Natural killer cell treated with Interleukin-12 subunit alpha and Interleukin-12 subunit beta and Interleukin-15 and Interleukin-18, amount 100 ng/mL, for 72 hours (primary cell): ENCODE results near the gene CXCL1. TPM values are rescaled to one million over a fixed set of nuclear protein-coding genes. Genes with fewer than 3 reads are reported as not detected.
A peak's percentile ranks its signal among the peaks of the same experiment; 100 is the strongest.
"Not testable (repeated sequence)": the region's sequence is repeated elsewhere in the genome, so short reads cannot be mapped to it uniquely, and the experiment has no call there.

Experiments
- ATAC-seq, 2 donors: fragments of 150-1000 bp; cut with Tn5 transposase in 1 of 2; sonication (Bioruptor Pico), chemical (Tn5 transposase) in 1 of 2; 2 replicates each; pipeline ENCODE4 v1.10.0; 2021
- DNase-seq: peaks from one replicate; pipeline ENCODE4 v3.0.0; 2022; ENCODE audit warnings: low spot score
- H3K27ac Mint-ChIP-seq, 2 donors: 1 replicate in 1 of 2; 2 replicates in 1 of 2; pipeline ENCODE4 v1.8.0; 2022; ENCODE audit warnings: mixed read lengths in 2 of 2, mild to moderate bottlenecking in 1 of 2, moderate library complexity in 1 of 2
- H3K27me3 Mint-ChIP-seq, 2 donors: 1 replicate in 1 of 2; 2 replicates in 1 of 2; pipeline ENCODE4 v1.8.0; 2022; ENCODE audit warnings: mixed read lengths in 2 of 2
- H3K36me3 Mint-ChIP-seq: one replicate; pipeline ENCODE4 v1.8.0; 2022; ENCODE audit warnings: mixed read lengths
- H3K4me1 Mint-ChIP-seq, 2 donors: 1 replicate in 1 of 2; 2 replicates in 1 of 2; pipeline ENCODE4 v1.8.0; 2022; ENCODE audit warnings: low read depth in 2 of 2, mixed read lengths in 2 of 2, mild to moderate bottlenecking in 1 of 2
- H3K4me3 Mint-ChIP-seq: one replicate; pipeline ENCODE4 v1.8.0; 2022; ENCODE audit warnings: mixed read lengths
- H3K9me3 Mint-ChIP-seq: 2 replicates; pipeline ENCODE4 v1.8.0; 2022; ENCODE audit warnings: mixed read lengths
- total RNA-seq, 2 donors: library from RNA; stranded (reverse); gene quantifications; one replicate each; pipeline ENCODE4 v1.2.3, GENCODE V29; 2022

Gene CXCL1
- total RNA-seq, 2 donors from 2014 or later, result 0.78 TPM; not detected in 1

DNA sequence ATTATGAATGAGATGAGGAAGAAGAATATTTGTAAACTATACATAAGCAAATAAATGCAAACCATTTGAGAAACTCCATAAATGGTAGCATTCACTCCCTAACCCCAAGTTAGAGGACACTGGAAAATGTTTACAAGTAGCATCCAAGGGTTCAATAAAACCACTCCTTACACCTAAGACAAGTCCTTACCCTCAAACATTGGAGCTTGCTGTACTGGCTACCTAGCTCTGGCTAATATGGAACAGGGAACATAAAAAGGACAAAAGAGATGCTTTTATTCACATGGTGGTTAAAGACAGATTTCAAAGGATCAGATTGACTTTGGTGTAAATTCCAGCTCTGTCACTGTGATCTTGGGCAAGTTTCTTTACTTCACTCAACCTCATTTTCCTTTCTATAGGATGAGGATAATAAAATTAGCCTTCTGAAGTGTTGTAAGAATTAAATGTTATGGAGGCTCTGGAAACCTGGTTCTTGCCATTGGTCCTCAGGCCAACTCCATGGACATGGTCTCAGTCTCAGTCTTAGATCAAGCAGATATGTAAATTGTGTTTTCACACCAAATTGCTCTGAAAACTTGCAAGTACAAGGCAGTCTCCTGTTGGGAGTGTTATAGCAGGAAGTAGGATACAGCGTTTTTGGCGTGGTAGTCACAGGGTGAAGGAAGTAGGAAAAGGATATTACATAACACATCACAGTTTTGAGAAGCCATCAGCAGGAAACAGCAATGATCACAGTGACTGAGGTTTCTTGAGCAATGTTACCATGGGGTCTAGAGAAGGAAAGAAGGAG lies 3.3 kb downstream of the CXCL1 start:
- DNase-seq (no peak), ATAC-seq (peak in 1 of 2 donors; percentile 32)
- Mint-ChIP-seq H3K9me3 (peaks cover 8% of the 10 kb centered on the region), H3K36me3 (no peaks in the 10 kb centered on the region), H3K4me3 (no peak overlapping the region), H3K27ac (no peak overlapping the region), H3K4me1 (peaks cover 0 to 3% of the 10 kb centered on the region in 2 donors), H3K27me3 (peaks cover 7 to 9% of the 10 kb centered on the region in 2 donors)

DNA sequence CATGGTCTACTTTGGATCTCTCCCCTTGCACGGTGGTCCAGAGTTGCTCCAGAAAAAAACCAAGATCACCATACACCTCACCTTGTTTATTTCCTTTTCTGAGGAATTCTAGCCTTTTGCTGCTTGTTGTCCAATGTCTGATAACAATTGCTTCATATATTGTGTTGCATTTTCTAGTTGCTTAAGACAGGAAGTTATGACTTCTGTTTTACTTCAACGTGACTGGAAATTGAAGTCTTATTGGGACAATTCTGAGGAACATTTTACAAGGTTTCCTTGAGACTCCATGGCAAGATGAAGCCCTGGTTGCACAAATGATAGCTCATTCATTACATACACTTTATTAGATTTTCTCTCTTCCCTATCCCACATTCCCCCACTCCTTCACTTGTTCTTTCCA lies 5.2 kb downstream of the CXCL1 start:
- Mint-ChIP-seq H3K4me3 (no peak overlapping the region), H3K9me3 (peaks cover 8% of the 10 kb centered on the region), H3K36me3 (no peaks in the 10 kb centered on the region), H3K27ac (no peak overlapping the region), H3K4me1 (peaks cover 0 to 3% of the 10 kb centered on the region in 2 donors), H3K27me3 (peaks cover 0 to 4% of the 10 kb centered on the region in 2 donors)
- DNase-seq (no peak), ATAC-seq (no peak)

DNA sequence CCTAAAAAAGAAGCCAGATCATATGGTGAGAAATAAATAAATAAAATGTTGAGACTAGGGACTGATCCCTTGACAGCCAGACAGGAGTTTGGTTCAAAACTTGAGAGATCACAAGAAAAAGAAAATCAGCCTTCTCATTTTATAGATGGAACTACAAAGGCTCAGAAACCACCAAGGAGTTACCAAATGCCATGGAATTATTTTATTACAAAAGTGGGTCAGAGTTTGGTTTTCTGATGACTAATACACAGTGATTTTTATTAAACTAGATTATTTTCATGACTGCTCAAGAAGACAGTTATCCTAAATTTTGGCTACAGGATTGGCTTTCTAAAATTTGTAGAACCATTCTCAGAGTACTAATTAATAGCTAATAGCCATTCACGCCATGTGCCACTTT lies 6.2 kb downstream of the CXCL1 start:
- DNase-seq (no peak), ATAC-seq (no peak)
- no peaks in the 10 kb centered on the region for H3K27me3 Mint-ChIP-seq
- H3K4me1 Mint-ChIP-seq, result peaks cover 0 to 3% of the 10 kb centered on the region in 2 donors
- H3K4me3 Mint-ChIP-seq, result no peak overlapping the region
- no peaks in the 10 kb centered on the region for H3K36me3 Mint-ChIP-seq
- H3K9me3 Mint-ChIP-seq, result peaks cover 8% of the 10 kb centered on the region
- H3K27ac Mint-ChIP-seq, result no peak overlapping the region

DNA sequence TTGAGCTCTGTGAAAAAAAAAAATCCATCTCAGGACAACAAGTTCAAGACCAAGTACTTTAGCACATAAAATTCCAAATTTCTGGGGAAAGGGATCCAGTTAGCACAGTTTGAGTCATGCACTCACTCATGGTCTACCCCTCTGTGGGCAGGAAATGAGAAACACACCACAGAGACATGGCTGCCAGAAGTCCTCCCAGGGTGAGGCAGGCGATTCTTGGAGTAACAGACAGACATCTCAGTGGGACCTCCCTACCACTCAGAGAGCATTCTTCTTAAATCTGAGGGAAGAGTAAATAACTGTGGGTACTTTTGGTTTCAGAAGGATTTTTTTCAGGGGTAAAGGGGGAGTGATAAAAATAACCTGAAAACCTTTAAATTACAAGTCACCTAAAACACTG lies 14.1 kb downstream of the CXCL1 start:
- no peaks in the 10 kb centered on the region for H3K27me3 Mint-ChIP-seq
- H3K9me3 Mint-ChIP-seq, result peaks cover 2% of the 10 kb centered on the region
- no peak for ATAC-seq
- no peak overlapping the region for H3K4me3 Mint-ChIP-seq
- no peaks in the 10 kb centered on the region for H3K36me3 Mint-ChIP-seq
- no peaks in the 10 kb centered on the region for H3K4me1 Mint-ChIP-seq
- DNase-seq, result no peak
- H3K27ac Mint-ChIP-seq, result no peak overlapping the region

DNA sequence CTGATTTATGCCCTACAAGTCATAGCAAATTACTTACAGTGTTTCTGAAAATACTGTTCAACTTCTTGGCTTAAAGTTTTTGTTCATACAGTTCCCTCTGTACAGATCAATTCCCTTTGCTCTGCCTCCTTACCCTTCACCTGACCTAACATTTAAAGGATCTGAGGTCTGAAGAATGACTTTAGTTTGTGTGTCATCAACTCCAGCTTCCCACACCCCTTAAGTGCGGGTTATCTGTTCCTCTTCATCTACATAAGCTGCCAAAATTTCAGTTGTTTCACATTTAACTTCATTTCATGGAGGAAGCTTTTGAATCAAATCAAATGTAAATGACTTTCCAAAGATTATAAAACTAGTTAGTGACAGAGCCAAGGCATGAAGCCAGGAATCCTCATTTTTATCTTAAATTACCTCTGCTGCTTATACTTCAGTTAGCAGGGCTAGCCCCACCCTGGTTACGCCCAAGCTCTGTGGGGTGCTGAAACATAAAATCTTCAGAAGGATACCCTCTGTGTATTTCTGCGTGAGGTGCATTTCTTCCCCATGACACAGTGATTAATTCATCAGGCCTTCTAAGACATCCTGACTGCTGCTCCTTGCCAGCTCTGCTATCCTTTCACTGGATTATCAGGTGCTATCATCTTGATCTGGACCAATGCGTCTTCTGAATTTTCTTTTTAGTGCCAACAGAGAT lies 16.5 kb downstream of the CXCL1 start:
- no peak for DNase-seq
- Mint-ChIP-seq H3K27me3 (no peaks in the 10 kb centered on the region), H3K4me3 (no peak overlapping the region), H3K9me3 (peaks cover 2% of the 10 kb centered on the region), H3K27ac (no peak overlapping the region), H3K4me1 (no peaks in the 10 kb centered on the region), H3K36me3 (no peaks in the 10 kb centered on the region)
- no peak for ATAC-seq

DNA sequence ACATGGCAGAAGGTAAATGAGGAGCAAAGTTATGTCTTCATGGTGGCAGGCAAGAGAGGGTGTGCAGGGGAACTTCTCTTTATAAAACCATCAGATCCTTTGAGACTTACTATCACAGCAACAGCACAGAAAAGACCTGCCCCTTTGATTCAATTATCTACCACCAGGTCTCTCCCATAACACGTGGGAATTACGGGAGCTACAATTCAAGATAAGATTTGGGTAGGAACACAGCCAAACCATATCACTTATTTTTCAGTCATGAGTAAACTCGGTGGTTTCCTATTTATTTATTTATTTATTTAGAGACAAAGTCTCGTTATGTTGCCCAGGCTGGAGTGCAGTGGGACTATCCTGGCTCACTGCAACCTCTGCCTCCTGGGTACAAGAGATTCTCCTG lies 22.1 kb downstream of the CXCL1 start:
- Mint-ChIP-seq H3K9me3 (no peaks in the 10 kb centered on the region), H3K4me1 (no peaks in the 10 kb centered on the region), H3K27ac (no peak overlapping the region), H3K36me3 (no peaks in the 10 kb centered on the region), H3K4me3 (no peak overlapping the region), H3K27me3 (no peaks in the 10 kb centered on the region)
- DNase-seq, result no peak
- ATAC-seq, result no peak

DNA sequence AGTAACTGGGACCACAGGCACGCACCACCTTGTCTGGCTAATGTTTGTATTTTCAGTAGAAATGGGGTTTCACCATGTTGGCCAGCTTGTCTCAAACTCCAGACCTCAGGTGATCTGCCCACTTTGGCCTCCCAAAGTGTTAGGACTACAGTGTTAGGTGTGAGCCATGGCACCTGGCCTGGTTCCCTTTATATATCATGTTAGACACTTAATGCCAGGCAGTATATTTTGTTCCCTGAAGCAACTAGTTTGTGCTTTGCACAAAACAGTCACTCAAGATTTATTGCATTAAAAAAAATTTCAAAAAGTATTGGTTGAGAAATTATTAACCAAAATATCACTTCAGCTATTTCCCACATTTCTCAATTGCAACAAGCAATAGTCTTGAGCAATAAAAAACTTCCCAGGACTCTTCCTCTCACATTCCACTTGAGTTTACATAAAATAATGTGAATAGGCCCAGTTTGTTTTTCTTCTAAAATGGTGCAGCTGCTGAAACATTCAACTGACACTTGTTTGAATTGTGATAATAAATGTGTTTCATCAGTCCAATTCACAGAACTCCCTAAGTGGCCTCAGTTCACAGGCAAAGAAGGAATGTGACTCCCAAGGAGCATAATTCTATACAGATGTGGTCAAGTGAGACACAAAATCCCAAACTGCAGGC lies 22.7 kb downstream of the CXCL1 start:
- Mint-ChIP-seq H3K27ac (no peak overlapping the region), H3K27me3 (no peaks in the 10 kb centered on the region), H3K4me1 (no peaks in the 10 kb centered on the region), H3K9me3 (no peaks in the 10 kb centered on the region), H3K4me3 (no peak overlapping the region), H3K36me3 (no peaks in the 10 kb centered on the region)
- no peak for ATAC-seq
- no peak for DNase-seq

DNA sequence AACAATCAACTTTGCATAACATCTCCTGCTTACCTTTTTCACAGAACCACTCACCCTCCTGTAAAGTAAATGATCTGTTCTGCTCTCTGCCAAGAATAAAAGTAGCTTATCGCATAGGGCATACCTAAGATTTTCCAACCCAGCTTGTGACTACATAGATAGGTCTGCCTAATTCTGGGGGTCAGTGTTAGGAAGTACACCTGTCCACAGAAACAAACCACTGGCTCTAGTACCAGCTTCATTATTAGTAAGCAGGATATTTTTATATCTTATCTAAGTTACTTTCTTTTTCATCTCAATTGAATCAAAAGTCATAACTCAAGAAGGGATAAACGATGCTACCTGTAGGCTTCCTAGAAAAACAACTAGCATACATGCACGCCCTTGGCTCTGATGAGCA lies 23.8 kb downstream of the CXCL1 start:
- no peak for ATAC-seq
- Mint-ChIP-seq H3K4me3 (no peak overlapping the region), H3K27me3 (no peaks in the 10 kb centered on the region), H3K27ac (no peak overlapping the region), H3K36me3 (no peaks in the 10 kb centered on the region), H3K9me3 (no peaks in the 10 kb centered on the region), H3K4me1 (no peaks in the 10 kb centered on the region)
- no peak for DNase-seq

DNA sequence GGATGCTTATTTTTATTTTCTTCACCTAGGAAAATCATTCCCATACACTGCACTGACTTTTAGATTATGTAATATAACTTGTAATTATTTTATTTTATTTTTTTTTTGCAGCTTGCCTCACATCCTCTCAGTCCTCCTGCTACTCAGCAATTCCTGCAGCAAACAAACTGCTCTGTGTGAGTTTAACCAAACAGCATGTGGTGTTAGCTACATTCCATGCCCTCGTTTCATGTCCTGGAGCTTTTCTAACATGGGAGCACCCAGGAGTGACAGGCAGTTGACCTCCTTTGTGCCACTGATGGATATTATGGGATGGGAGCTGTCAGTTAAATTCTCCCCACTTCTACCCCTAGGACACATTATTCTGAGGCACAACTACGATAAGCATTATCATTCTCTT lies 24.8 kb downstream of the CXCL1 start:
- no peak overlapping the region for H3K4me3 Mint-ChIP-seq
- no peak overlapping the region for H3K27ac Mint-ChIP-seq
- H3K9me3 Mint-ChIP-seq, result no peaks in the 10 kb centered on the region
- ATAC-seq, result no peak
- no peaks in the 10 kb centered on the region for H3K4me1 Mint-ChIP-seq
- DNase-seq, result no peak
- H3K36me3 Mint-ChIP-seq, result no peaks in the 10 kb centered on the region
- no peaks in the 10 kb centered on the region for H3K27me3 Mint-ChIP-seq

DNA sequence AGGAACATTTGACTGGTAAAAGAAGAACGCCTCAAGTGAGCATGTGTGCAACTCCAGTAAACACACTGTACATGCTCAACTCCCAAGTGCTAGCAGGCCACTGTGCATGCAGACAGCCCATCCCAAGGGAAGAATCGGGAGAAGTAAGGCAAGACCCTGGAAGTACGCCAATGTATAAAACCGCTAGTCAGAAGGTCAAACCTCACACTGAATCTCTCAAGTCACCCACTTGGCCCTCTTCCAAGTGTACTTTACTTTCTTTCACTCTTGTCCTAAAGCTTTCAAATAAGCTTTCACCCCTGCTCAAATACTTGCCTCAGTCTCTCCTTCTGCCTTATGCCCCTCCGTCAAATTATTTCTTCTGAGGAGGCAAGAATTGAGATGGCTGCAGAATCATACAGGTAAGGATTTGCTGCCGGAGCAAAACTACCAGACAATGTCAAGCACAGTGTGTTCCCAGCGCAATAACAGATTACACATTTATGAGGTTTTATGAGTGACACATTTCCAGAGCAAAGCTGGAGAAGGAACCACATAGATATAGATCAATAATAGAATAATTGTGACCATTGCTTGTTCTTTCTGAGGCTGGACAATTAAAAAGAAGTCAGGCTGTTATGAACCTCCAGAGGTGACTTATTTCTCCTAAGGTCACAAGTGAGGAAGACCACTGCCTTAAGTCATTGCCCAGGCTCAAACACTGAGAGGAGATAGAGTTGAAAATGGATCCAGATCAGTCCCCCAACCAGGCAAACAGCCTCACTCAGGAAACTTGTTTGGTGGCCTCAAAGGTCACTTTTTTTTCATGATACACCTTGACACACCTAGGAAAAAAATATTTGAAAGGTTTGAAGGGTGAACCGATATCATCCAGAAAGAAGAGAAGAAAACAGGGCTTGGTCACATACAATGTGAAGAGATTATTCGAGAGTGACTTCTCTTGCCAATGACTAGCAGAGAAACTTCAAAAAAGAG lies 26.3 kb downstream of the CXCL1 start:
- Mint-ChIP-seq H3K4me1 (no peaks in the 10 kb centered on the region), H3K27ac (no peak overlapping the region), H3K9me3 (no peaks in the 10 kb centered on the region), H3K36me3 (no peaks in the 10 kb centered on the region), H3K27me3 (no peaks in the 10 kb centered on the region), H3K4me3 (no peak overlapping the region)
- no peak for ATAC-seq
- DNase-seq, result no peak

DNA sequence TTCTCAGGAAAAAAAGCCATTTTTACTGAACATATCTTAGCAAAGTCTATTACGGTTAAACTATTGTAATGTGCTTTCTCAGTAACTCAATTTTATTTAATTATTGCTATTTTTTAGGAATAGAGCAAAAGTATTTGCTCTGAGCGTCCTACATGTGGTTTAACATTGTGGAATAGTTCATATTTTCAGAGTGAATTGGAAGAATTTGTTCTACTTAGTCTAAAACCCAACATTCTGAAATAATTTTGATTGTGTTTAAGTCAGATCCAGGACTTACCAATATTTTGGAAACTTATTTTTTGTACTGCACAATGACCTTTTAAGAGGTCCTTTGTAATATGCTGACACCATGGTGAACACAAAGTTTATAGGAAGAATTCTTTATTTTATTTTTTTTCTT lies 27.2 kb downstream of the CXCL1 start:
- H3K4me3 Mint-ChIP-seq, result no peak overlapping the region
- no peaks in the 10 kb centered on the region for H3K36me3 Mint-ChIP-seq
- no peaks in the 10 kb centered on the region for H3K27me3 Mint-ChIP-seq
- no peaks in the 10 kb centered on the region for H3K4me1 Mint-ChIP-seq
- peaks cover 4% of the 10 kb centered on the region for H3K9me3 Mint-ChIP-seq
- no peak for DNase-seq
- no peak for ATAC-seq
- no peak overlapping the region for H3K27ac Mint-ChIP-seq

DNA sequence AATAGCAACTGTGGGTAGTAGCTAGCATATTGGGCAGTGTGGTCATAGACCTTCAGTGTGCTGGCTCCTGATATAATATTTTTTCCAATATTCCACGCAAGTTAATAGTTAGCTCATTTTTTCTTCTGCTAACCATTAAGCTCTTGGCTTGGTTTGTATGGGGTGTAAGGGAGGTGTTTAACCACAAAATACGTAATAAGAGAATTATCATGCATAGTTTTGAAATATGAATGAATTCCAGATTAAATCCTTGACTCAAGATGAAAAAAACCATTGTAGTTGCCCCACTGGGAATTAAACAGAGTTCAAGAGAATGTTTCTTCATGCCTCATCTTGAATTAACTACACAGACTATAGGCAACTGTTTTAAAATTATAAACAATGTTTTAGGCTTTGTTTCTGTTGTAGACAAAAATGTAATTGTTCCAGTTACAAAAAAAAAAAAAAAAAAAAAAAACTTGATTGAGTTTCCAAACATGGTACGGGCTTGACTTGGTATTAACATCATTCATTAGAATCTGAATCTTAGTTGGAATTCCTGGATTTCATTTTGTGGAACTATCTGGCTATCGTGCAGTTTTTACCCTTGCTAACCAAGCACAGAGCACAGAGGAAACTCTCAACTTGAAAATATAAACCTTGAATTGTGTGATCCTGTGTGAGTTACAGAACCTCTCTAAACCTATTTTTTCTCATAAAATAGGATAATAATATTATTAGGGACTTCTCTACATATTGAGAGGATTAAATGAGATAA lies 28.4 kb downstream of the CXCL1 start:
- no peak overlapping the region for H3K4me3 Mint-ChIP-seq
- no peak overlapping the region for H3K27ac Mint-ChIP-seq
- H3K4me1 Mint-ChIP-seq, result no peaks in the 10 kb centered on the region
- no peaks in the 10 kb centered on the region for H3K27me3 Mint-ChIP-seq
- DNase-seq (no peak), ATAC-seq (no peak)
- H3K36me3 Mint-ChIP-seq, result no peaks in the 10 kb centered on the region
- peaks cover 4% of the 10 kb centered on the region for H3K9me3 Mint-ChIP-seq

DNA sequence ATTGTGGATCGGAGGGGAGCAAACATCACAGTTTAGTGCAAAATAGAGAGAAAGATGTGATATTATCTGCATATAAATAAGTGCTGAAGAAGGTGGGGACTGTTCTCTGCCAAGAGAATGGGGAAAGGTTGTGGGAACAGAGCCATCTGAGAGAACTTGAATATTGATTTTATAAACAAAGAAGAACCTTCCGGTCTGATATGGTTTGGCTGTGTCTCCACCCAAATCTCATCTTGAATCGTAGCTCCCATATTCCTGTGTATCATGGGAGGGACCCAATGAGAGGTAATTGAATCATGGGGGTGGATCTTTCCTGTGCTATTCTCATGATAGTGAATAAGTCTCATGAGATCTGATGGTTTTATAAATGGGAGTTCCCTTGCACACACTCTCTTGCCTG lies 30.1 kb downstream of the CXCL1 start:
- not testable (repeated sequence) for DNase-seq, H3K4me1 Mint-ChIP-seq, H3K36me3 Mint-ChIP-seq, ATAC-seq, H3K4me3 Mint-ChIP-seq, H3K27ac Mint-ChIP-seq, H3K9me3 Mint-ChIP-seq, H3K27me3 Mint-ChIP-seq
